PC-3 (cell line): ENCODE measurements around the gene METAP2. TPM values are rescaled to one million over a fixed set of nuclear protein-coding genes. Genes with fewer than 3 reads are reported as not detected.

ENCODE experiments used
- ATAC-seq: fragments of 200-7000 bp; cut with Tn5 transposase; 2 replicates; pipeline ENCODE4 v1.9.1; 2020; ENCODE audit warnings: mild to moderate bottlenecking, moderate library complexity
- BruUV-seq: library from RNA; stranded (reverse); fragments of 400-500 nt; replicated peaks from 2 replicates; lab custom pipeline; 2021; lab: Mats Ljungman, UMichigan
- CTCF ChIA-PET: fragments of 300-600 bp; sonication (Branson Sonifier 250); formaldehyde crosslinking; loops from one replicate; lab custom pipeline; 2022; ENCODE audit warnings: antibody characterized with exemption; lab: Charles Lee
- POLR2A ChIA-PET: fragments of 300-600 bp; sonication (Branson Sonifier 250); formaldehyde crosslinking; loops from one replicate; lab custom pipeline; 2022; ENCODE audit warnings: antibody characterized with exemption; ENCODE audit not compliant: unreplicated experiment; lab: Charles Lee
- DNase-seq: peaks from one replicate; pipeline ENCODE4 v3.0.0-alpha.2; 2015
- H2AFZ ChIP-seq: fragments of 300-600 bp; sonication (generic); 2 replicates; pipeline ENCODE4 v1.6.0; 2016; ENCODE audit warnings: antibody characterized with exemption, low read length
- H3F3A ChIP-seq: fragments of 300-600 bp; sonication (generic); one replicate; pipeline ENCODE4 v1.6.0; 2017; ENCODE audit warnings: antibody characterized with exemption, low read length, control low read depth, mild to moderate bottlenecking; ENCODE audit not compliant: unreplicated experiment
- H3K27ac ChIP-seq: fragments of 300-600 bp; sonication (generic); 2 replicates; pipeline ENCODE4 v1.5.1; 2016; ENCODE audit warnings: mild to moderate bottlenecking, low read length
- H3K27me3 ChIP-seq: fragments of 300-600 bp; sonication (generic); 2 replicates; pipeline ENCODE4 v1.6.1; 2016; ENCODE audit warnings: low read length, mixed read lengths
- H3K36me3 ChIP-seq: fragments of 300-600 bp; sonication (generic); 2 replicates; pipeline ENCODE4 v1.6.1; 2016; ENCODE audit warnings: low read depth, mixed run types, low read length, mixed read lengths
- H3K4me1 ChIP-seq: fragments of 300-600 bp; sonication (generic); 2 replicates; pipeline ENCODE4 v1.5.1; 2016; ENCODE audit warnings: low read length; ENCODE audit not compliant: insufficient read depth
- H3K4me2 ChIP-seq: fragments of 300-600 bp; sonication (generic); 2 replicates; pipeline ENCODE4 v1.6.0; 2016; ENCODE audit warnings: low read length
- H3K4me3 ChIP-seq: fragments of 300-600 bp; sonication (generic); 2 replicates; pipeline ENCODE4 v1.5.1; 2016; ENCODE audit warnings: mild to moderate bottlenecking, low read length, mixed read lengths
- H3K79me2 ChIP-seq: fragments of 300-600 bp; sonication (generic); 2 replicates; pipeline ENCODE4 v1.6.1; 2017; ENCODE audit warnings: low read length, mixed read lengths
- H3K9ac ChIP-seq: fragments of 300-600 bp; sonication (generic); 2 replicates; pipeline ENCODE4 v1.6.0; 2016; ENCODE audit warnings: mild to moderate bottlenecking, low read length
- H3K9me2 ChIP-seq: fragments of 300-600 bp; sonication (generic); replicated peaks from 2 replicates; pipeline ENCODE4 v1.6.1; 2016; ENCODE audit warnings: mixed run types, low read length, mixed read lengths
- H3K9me3 ChIP-seq: fragments of 300-600 bp; sonication (generic); 2 replicates; pipeline ENCODE4 v1.6.1; 2016; ENCODE audit warnings: low read length, mixed read lengths
- H4K20me1 ChIP-seq: fragments of 300-600 bp; sonication (generic); 2 replicates; pipeline ENCODE4 v1.6.1; 2016; ENCODE audit warnings: low read length, mixed read lengths
- EZH2 ChIP-seq: fragments of 300-600 bp; sonication (generic); IDR thresholded peaks from one replicate; pipeline ENCODE4 v1.6.1; 2017; ENCODE audit warnings: antibody characterized with exemption, mild to moderate bottlenecking, low read length; ENCODE audit not compliant: unreplicated experiment
- EZH2phosphoT487 ChIP-seq: fragments of 300-600 bp; sonication (generic); IDR thresholded peaks from 2 replicates; pipeline ENCODE4 v1.6.1; 2018; ENCODE audit warnings: mild to moderate bottlenecking, antibody characterized with exemption, low read length, borderline replicate concordance
- intact Hi-C: fragments of 100-400 bp; cut with micrococcal nuclease; formaldehyde crosslinking; loops from 2 replicates; pipeline ENCODE4 v1.9.0; 2023
- total RNA-seq: library from RNA; depleted of rRNA; stranded (reverse); fragments of >200 nt; gene quantifications from 2 replicates; pipeline ENCODE4 v1.2.3, GENCODE V29; 2014
- TF ChIP-seq, protein P1 (sequence below): fragments of 300-600 bp; sonication (generic); conservative IDR thresholded peaks from 2 replicates; pipeline ENCODE4 v1.5.1; 2017; ENCODE audit warnings: antibody characterized with exemption, low read depth, mild to moderate bottlenecking, low read length

METAP2 gene
- total RNA-seq, 1 experiment from 2014 or later, result 79.2 TPM

DNA sequence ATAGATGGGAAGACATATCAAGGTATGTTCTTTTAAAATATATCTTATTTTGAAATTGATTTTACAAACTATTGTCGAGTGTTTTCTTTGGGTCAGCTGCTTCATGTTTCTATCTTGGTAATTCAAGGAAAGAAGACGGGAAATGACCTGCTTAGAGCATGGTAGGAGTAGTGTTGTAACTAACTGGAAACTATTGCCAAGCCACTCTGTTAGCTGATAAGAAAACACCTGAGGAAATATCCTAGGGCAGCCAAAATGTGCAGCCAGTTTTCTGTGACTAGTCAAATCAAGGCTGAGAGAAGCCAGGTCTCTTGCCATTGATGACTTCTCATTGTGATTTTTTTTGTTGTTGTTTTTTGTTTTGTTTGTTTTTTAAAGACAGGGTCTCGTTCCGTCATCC, 30.2 kb downstream of the METAP2 start:
- Histone ChIP-seq H4K20me1 (no peaks in the 10 kb centered on the region), H3K79me2 (peaks cover 15% of the 10 kb centered on the region; the same call in 1 of the 2 replicates), H3K4me2 (no peak overlapping the region), H3K9me2 (no peaks in the 10 kb centered on the region), H3K4me1 (no peaks in the 10 kb centered on the region), H3K36me3 (peaks cover 51% of the 10 kb centered on the region), H3K9me3 (no peaks in the 10 kb centered on the region), H3K27ac (no peak overlapping the region), H2AFZ (no peak overlapping the region), H3K9ac (no peak overlapping the region), H3K4me3 (no peak overlapping the region), H3F3A (no peaks in the 10 kb centered on the region), H3K27me3 (no peaks in the 10 kb centered on the region)
- intact Hi-C loops, result no loop called here
- no TSS peak for BruUV-seq
- TF ChIP-seq EZH2phosphoT487 (no peak), EZH2 (no peak)
- TF ChIP-seq, protein P1, sequence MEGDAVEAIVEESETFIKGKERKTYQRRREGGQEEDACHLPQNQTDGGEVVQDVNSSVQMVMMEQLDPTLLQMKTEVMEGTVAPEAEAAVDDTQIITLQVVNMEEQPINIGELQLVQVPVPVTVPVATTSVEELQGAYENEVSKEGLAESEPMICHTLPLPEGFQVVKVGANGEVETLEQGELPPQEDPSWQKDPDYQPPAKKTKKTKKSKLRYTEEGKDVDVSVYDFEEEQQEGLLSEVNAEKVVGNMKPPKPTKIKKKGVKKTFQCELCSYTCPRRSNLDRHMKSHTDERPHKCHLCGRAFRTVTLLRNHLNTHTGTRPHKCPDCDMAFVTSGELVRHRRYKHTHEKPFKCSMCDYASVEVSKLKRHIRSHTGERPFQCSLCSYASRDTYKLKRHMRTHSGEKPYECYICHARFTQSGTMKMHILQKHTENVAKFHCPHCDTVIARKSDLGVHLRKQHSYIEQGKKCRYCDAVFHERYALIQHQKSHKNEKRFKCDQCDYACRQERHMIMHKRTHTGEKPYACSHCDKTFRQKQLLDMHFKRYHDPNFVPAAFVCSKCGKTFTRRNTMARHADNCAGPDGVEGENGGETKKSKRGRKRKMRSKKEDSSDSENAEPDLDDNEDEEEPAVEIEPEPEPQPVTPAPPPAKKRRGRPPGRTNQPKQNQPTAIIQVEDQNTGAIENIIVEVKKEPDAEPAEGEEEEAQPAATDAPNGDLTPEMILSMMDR, result no peak
- ChIA-PET POLR2A (no interaction called here), CTCF (no interaction called here)
- DNase-seq (no peak), ATAC-seq (no peak)

DNA sequence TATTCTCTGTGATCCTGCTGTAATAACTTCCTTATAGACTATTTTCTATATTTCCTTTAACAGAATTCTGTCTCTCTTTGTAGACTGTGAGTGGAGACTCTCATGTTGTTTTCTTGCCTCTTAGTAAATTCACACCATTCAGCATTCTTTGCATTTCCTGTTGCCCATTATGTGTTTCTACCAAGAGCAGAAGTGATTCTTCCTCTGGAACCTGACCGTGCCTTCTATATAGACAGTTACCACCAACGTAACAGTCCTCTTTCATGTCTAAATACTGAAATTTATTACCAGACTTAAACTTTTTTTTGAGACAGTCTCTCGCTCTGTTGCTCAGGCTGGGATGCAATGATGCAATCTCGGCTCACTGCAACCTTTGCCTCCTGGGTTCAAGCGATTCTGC, 31.1 kb downstream of the METAP2 start:
- no peak overlapping the region for H3K9ac ChIP-seq
- no TSS peak for BruUV-seq
- ChIA-PET POLR2A (no interaction called here), CTCF (no interaction called here)
- no peak overlapping the region for H2AFZ ChIP-seq
- no peaks in the 10 kb centered on the region for H3K4me1 ChIP-seq
- no peaks in the 10 kb centered on the region for H3K27me3 ChIP-seq
- DNase-seq (no peak), ATAC-seq (no peak)
- H3K4me2 ChIP-seq, result no peak overlapping the region
- intact Hi-C loops, result no loop called here
- no peaks in the 10 kb centered on the region for H3F3A ChIP-seq
- H3K9me3 ChIP-seq, result no peaks in the 10 kb centered on the region
- no peak overlapping the region for H3K27ac ChIP-seq
- no peaks in the 10 kb centered on the region for H3K9me2 ChIP-seq
- peaks cover 8% of the 10 kb centered on the region; the same call in 1 of the 2 replicates for H3K79me2 ChIP-seq
- no peak for TF ChIP-seq EZH2phosphoT487
- TF ChIP-seq, protein P1, result no peak
- no peak overlapping the region for H3K4me3 ChIP-seq
- peaks cover 43% of the 10 kb centered on the region for H3K36me3 ChIP-seq
- H4K20me1 ChIP-seq, result no peaks in the 10 kb centered on the region

DNA sequence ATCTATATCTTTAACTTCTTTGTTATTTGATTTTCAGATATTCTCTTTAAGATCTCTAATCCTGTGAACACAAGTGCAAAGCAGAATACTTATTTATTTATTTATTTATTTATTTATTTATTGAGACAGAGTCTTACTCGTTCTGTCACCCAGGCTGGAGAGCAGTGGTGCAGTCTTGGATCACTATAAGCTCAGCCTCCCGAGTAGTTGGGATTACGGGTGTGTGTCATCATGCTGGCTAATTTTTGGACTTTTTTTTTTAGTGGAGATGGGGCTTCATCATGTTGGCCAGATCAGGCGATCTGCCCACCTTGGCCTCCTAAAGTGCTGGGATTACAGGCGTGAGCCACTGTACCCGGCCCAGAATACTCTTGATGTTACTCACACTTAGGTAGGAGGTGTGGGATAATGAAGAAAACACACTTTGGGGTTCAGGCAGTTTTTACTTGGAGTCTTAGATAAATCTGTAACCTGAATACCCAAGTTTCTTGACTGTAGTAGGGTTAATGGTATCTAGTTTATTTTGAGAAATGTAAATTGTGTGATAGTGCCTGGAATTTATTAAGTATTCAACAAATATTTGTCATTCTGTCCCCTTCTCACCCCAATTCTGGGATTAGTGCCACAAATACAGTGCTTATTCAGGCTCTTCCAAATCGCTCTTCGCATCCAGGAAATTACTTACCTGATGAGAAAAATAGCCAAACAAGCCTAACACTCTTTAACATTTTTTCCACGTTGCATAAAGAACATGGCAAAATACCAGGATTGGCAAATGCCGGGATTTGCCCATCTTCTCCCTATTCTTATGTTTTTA, 33.0 kb downstream of the METAP2 start:
- DNase-seq (no peak), ATAC-seq (no peak; the same call in 1 of the 2 replicates)
- Histone ChIP-seq H3F3A (no peaks in the 10 kb centered on the region), H3K36me3 (peaks cover 55% of the 10 kb centered on the region), H3K4me2 (no peak overlapping the region), H4K20me1 (no peaks in the 10 kb centered on the region), H3K27me3 (no peaks in the 10 kb centered on the region), H3K9me2 (no peaks in the 10 kb centered on the region), H2AFZ (no peak overlapping the region), H3K79me2 (no peaks in the 10 kb centered on the region), H3K9me3 (no peaks in the 10 kb centered on the region), H3K27ac (no peak overlapping the region), H3K9ac (no peak overlapping the region), H3K4me3 (no peak overlapping the region), H3K4me1 (no peaks in the 10 kb centered on the region)
- intact Hi-C loops, result no loop called here
- POLR2A ChIA-PET, result no interaction called here
- no TSS peak for BruUV-seq
- no peak for TF ChIP-seq EZH2
- TF ChIP-seq EZH2phosphoT487, result no peak
- TF ChIP-seq, protein P1, result no peak
- CTCF ChIA-PET, result interaction anchor here (0.7 kb wide), 1 partner anchor 67 kb away, joined by 3 read pairs; no protein-coding TSS in a partner anchor
